ENCODE data around the gene PPIF.

PPIF gene

DNA sequence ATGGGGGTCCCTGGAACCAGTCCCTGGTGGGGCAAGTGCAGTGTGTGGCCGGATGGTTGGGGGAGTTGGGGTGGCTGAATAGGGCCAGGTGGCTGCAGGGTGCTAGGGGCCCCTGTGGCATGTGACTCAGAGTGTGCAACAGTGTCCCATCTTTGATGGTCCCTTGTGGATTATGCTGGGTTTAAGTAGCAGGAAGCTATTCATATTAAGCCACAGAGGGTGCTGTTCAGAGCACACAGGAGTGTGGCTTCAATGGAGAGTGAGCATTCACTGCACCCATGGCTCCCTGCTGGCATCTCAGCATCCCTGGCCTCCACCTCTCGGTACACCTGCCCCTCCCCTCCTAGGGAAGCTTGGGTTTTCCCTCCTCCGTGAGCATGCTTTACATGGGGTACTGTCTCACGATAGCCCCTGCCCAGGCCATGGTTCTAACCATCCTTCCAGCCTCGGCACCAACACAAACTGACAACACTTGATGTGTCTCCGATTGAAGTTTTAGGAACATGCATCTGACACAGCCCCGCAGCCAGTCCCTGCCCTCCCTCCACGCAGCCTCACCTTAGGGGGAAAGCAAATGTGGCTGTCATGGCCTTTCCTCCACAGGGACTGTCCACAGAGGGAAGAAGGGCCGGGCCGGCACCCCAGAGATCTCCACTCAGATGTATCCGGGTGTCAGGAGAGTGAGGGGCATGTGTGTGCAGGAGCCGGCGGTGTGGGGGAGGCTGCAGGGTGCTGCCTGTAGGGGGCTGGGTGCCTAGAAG lies 30.4 kb upstream of the PPIF start:
- Histone ChIP-seq H3K27me3 (ENCODE audit: control insufficient read depth, insufficient read depth, low read length) (no peaks in the 10 kb centered on the region), H3K36me3 (ENCODE audit: control insufficient read depth, low read depth, low read length) (peaks cover 6% of the 10 kb centered on the region), H3K4me1 (ENCODE audit: control insufficient read depth, low read depth, low read length) (peaks cover 17% of the 10 kb centered on the region), H3K9ac (ENCODE audit: low read length) (no peak overlapping the region), H3K9me3 (ENCODE audit: control insufficient read depth, low read depth, low read length) (no peaks in the 10 kb centered on the region), H3K4me3 (ENCODE audit: low read length) (no peak overlapping the region), H3K27ac (ENCODE audit: low read length) (no peak overlapping the region)

DNA sequence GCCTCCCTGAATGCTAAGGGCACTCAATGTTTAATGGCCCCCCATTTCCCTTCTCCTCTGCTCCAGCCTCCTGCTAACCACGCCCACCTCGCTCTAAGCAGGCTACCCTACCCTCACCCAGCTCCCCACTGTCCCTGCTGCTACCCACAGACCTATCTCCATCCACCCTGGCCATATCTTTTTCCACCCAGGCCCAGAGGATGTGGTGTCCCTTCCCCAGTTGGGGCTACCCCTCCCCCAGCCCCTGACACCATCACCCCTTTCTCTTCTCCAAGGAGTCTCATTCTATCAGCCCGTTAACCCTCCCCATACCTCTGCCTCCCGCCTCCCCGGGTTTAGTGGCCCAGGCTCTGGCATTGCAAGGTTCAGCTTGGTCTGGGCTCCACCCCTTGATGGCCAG lies 28.9 kb upstream of the PPIF start:
- H3K4me1 ChIP-seq (ENCODE audit: control insufficient read depth, low read depth, low read length): peaks cover 17% of the 10 kb centered on the region

DNA sequence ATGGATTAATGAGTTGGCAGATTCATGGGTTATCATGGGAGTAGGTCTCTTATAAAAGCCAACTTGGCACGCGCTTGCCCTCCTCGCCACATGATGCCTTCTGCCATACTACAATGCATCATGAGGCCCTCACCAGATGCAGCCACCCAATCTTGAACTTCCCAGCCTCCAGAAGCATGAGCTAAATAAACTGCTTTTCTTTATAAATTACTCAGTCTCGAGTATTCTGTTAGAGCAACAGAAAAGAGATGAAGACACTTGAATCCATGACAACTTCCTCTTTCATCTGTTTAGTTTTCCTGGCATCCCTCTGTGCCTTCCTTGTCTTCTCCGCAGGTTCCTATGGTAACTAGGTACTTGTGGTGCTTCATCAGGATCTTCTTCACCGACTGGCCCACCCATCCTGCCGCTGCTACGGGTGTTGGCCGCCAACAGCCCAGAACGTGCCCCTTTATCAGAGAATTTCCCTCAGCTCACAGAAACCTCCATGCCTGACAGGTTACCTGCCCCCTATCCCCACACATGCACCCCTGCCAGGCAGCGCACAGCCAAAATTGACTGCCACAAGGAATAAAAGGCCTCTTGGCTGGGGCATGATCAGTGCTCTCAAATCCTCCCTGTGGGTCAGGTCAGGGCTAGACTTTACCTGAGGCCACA lies 28.0 kb upstream of the PPIF start:
- H3K4me1 ChIP-seq (ENCODE audit: control insufficient read depth, low read depth, low read length): peaks cover 17% of the 10 kb centered on the region
- no peaks in the 10 kb centered on the region for H3K9me3 ChIP-seq (ENCODE audit: control insufficient read depth, low read depth, low read length)
- H3K4me3 ChIP-seq (ENCODE audit: low read length): no peak overlapping the region
- no peak overlapping the region for H3K27ac ChIP-seq (ENCODE audit: low read length)
- no peaks in the 10 kb centered on the region for H3K36me3 ChIP-seq (ENCODE audit: control insufficient read depth, low read depth, low read length)
- no peaks in the 10 kb centered on the region for H3K27me3 ChIP-seq (ENCODE audit: control insufficient read depth, insufficient read depth, low read length)
- H3K9ac ChIP-seq (ENCODE audit: low read length): no peak overlapping the region

More for the DNA sequence above, 28.9 kb upstream of the PPIF start:
- no peak overlapping the region for H3K27ac ChIP-seq (ENCODE audit: low read length)
- no peak overlapping the region for H3K9ac ChIP-seq (ENCODE audit: low read length)
- no peaks in the 10 kb centered on the region for H3K27me3 ChIP-seq (ENCODE audit: control insufficient read depth, insufficient read depth, low read length)
- H3K9me3 ChIP-seq (ENCODE audit: control insufficient read depth, low read depth, low read length): no peaks in the 10 kb centered on the region
- H3K36me3 ChIP-seq (ENCODE audit: control insufficient read depth, low read depth, low read length): no peaks in the 10 kb centered on the region
- no peak overlapping the region for H3K4me3 ChIP-seq (ENCODE audit: low read length)

- no peaks in the 10 kb centered on the region for H3K27me3 ChIP-seq (ENCODE audit: control insufficient read depth, insufficient read depth, low read length)
- no peaks in the 10 kb centered on the region for H3K36me3 ChIP-seq (ENCODE audit: control insufficient read depth, low read depth, low read length)
- H3K9me3 ChIP-seq (ENCODE audit: control insufficient read depth, low read depth, low read length): no peaks in the 10 kb centered on the region
- H3K9ac ChIP-seq (ENCODE audit: low read length): no peak overlapping the region
- no peak overlapping the region for H3K27ac ChIP-seq (ENCODE audit: low read length)
- H3K4me1 ChIP-seq (ENCODE audit: control insufficient read depth, low read depth, low read length): peaks cover 17% of the 10 kb centered on the region
- no peak overlapping the region for H3K4me3 ChIP-seq (ENCODE audit: low read length)
Observed at GRCh38 chr10:79320316-79320715, 27.0 kb upstream of the PPIF start.

GRCh38 chr10:79320820-79321493 lies 26.3 kb upstream of the PPIF start:
- no peaks in the 10 kb centered on the region for H3K27me3 ChIP-seq (ENCODE audit: control insufficient read depth, insufficient read depth, low read length)
- H3K9ac ChIP-seq (ENCODE audit: low read length): no peak overlapping the region
- no peaks in the 10 kb centered on the region for H3K9me3 ChIP-seq (ENCODE audit: control insufficient read depth, low read depth, low read length)
- H3K27ac ChIP-seq (ENCODE audit: low read length): no peak overlapping the region
- no peak overlapping the region for H3K4me3 ChIP-seq (ENCODE audit: low read length)
- H3K36me3 ChIP-seq (ENCODE audit: control insufficient read depth, low read depth, low read length): no peaks in the 10 kb centered on the region
- H3K4me1 ChIP-seq (ENCODE audit: control insufficient read depth, low read depth, low read length): peaks cover 17% of the 10 kb centered on the region

GRCh38 chr10:79321494-79321882 lies 25.8 kb upstream of the PPIF start:
- Histone ChIP-seq H3K27ac (ENCODE audit: low read length) (no peak overlapping the region), H3K4me3 (ENCODE audit: low read length) (no peak overlapping the region), H3K36me3 (ENCODE audit: control insufficient read depth, low read depth, low read length) (no peaks in the 10 kb centered on the region), H3K9me3 (ENCODE audit: control insufficient read depth, low read depth, low read length) (no peaks in the 10 kb centered on the region), H3K9ac (ENCODE audit: low read length) (no peak overlapping the region), H3K27me3 (ENCODE audit: control insufficient read depth, insufficient read depth, low read length) (no peaks in the 10 kb centered on the region), H3K4me1 (ENCODE audit: control insufficient read depth, low read depth, low read length) (peaks cover 16% of the 10 kb centered on the region)

DNA sequence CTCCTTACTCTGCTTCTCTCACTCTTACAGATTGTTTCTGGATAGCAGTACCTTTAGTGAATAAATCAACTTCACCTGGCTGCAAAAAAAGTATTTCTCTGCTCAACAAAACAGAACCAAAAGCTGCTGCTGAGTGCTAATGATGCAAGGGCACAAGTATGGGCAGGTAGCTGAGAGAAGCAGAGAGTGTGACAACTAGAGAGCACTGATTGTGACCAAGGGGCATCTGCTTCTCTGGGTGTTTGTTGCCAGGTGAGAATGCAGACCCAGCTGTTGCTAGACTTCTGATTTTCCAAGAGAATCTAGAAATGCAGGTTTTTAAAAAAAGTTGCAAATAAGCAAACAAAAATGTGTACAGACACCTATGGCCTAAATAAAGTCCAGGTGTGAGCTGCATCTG lies 25.3 kb upstream of the PPIF start:
- H3K4me1 ChIP-seq (ENCODE audit: control insufficient read depth, low read depth, low read length): peaks cover 11% of the 10 kb centered on the region
- H3K9ac ChIP-seq (ENCODE audit: low read length): no peak overlapping the region
- no peaks in the 10 kb centered on the region for H3K36me3 ChIP-seq (ENCODE audit: control insufficient read depth, low read depth, low read length)

GRCh38 chr10:79322616-79323543 lies 24.4 kb upstream of the PPIF start:
- Histone ChIP-seq H3K9ac (ENCODE audit: low read length) (no peak overlapping the region), H3K27me3 (ENCODE audit: control insufficient read depth, insufficient read depth, low read length) (no peaks in the 10 kb centered on the region), H3K4me3 (ENCODE audit: low read length) (no peak overlapping the region), H3K4me1 (ENCODE audit: control insufficient read depth, low read depth, low read length) (peaks cover 2% of the 10 kb centered on the region), H3K27ac (ENCODE audit: low read length) (no peak overlapping the region), H3K9me3 (ENCODE audit: control insufficient read depth, low read depth, low read length) (no peaks in the 10 kb centered on the region), H3K36me3 (ENCODE audit: control insufficient read depth, low read depth, low read length) (no peaks in the 10 kb centered on the region)

More for the DNA sequence above, 25.3 kb upstream of the PPIF start:
- Histone ChIP-seq H3K27me3 (ENCODE audit: control insufficient read depth, insufficient read depth, low read length) (no peaks in the 10 kb centered on the region), H3K4me3 (ENCODE audit: low read length) (no peak overlapping the region), H3K27ac (ENCODE audit: low read length) (no peak overlapping the region), H3K9me3 (ENCODE audit: control insufficient read depth, low read depth, low read length) (no peaks in the 10 kb centered on the region)

DNA sequence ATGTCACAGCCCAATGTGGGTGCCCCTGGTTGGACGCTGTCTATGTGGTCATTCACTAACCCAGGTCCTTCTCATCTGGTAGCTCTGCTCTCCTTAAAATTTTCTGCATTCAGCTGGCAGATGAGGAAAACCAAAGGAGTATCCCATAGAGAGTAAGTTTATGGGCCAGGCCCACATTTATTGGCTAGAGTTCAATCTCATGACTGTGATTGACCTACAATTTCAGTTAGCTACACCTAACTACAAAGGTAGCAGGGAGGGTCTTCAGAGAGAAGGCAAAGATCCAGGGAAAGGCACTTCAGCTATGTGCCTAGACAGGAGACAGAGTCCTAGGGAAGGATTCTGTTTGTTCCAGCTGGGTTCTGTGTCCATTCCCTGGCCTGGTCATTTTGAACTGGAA lies 23.7 kb upstream of the PPIF start:
- Histone ChIP-seq H3K9ac (ENCODE audit: low read length) (no peak overlapping the region), H3K36me3 (ENCODE audit: control insufficient read depth, low read depth, low read length) (no peaks in the 10 kb centered on the region), H3K4me3 (ENCODE audit: low read length) (no peak overlapping the region), H3K27ac (ENCODE audit: low read length) (no peak overlapping the region), H3K4me1 (ENCODE audit: control insufficient read depth, low read depth, low read length) (no peaks in the 10 kb centered on the region), H3K9me3 (ENCODE audit: control insufficient read depth, low read depth, low read length) (no peaks in the 10 kb centered on the region), H3K27me3 (ENCODE audit: control insufficient read depth, insufficient read depth, low read length) (no peaks in the 10 kb centered on the region)

DNA sequence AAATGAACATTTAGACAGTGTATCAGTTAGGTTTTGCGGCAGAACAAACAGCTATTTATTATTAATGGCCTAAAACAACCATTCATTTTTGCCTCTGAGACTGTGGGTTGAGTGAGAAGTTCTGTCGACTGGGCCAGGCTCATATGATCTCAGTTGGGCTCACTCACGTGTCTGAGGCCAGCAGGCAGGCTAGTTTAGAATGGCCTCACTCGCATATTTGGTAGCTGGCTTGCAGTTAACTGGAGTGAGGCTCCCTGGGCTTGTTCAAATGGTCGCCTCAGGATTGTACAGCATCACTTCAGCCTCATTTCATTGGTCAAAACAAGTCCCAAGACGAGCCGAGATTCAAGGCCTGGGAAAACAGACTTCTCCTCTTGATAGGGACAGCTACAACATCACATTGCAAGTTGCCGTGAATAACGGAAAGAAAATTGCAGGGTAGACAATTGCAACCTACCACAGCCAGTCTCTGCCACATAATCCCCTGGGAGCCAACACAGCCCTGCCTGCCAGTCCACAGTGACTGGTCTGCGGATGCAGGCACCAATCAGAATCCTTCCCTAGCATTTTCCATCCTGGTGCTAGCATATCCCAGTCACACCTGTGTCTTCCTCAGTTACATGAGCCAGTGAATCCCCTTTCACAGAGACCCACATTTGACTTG lies 23.1 kb upstream of the PPIF start:
- H3K27me3 ChIP-seq (ENCODE audit: control insufficient read depth, insufficient read depth, low read length): no peaks in the 10 kb centered on the region
- H3K36me3 ChIP-seq (ENCODE audit: control insufficient read depth, low read depth, low read length): no peaks in the 10 kb centered on the region
- H3K27ac ChIP-seq (ENCODE audit: low read length): no peak overlapping the region
- H3K4me3 ChIP-seq (ENCODE audit: low read length): no peak overlapping the region
- H3K9me3 ChIP-seq (ENCODE audit: control insufficient read depth, low read depth, low read length): no peaks in the 10 kb centered on the region
- no peaks in the 10 kb centered on the region for H3K4me1 ChIP-seq (ENCODE audit: control insufficient read depth, low read depth, low read length)
- no peak overlapping the region for H3K9ac ChIP-seq (ENCODE audit: low read length)
